Measurements from ENCODE around the gene TANC1.

TANC1 gene

DNA sequence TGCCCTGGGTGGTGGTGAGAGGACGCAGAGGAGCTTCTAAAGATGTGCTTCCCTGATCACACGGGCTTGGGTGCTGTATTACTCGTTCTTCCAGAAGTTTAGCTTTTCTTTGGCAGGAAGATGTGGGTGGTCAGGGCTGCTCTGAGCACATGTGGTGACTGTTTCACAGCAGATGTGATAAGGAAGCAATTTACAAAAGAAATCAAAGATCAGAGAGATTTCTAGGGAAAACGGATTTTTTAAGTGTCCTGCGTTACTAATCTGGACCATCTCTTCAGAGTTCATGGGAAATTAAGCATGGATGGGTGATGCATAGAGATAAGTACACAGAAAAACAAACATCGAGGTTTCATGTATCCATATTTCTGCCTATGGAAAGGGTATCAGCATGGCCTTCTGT is 218.7 kb downstream of the TANC1 start:
- no peak for DNase-seq (ENCODE audit: low read depth)
- no peak overlapping the region for H3K4me3 ChIP-seq (replicated peaks; ENCODE audit: low read depth, low read length)
- TF ChIP-seq, protein P1, sequence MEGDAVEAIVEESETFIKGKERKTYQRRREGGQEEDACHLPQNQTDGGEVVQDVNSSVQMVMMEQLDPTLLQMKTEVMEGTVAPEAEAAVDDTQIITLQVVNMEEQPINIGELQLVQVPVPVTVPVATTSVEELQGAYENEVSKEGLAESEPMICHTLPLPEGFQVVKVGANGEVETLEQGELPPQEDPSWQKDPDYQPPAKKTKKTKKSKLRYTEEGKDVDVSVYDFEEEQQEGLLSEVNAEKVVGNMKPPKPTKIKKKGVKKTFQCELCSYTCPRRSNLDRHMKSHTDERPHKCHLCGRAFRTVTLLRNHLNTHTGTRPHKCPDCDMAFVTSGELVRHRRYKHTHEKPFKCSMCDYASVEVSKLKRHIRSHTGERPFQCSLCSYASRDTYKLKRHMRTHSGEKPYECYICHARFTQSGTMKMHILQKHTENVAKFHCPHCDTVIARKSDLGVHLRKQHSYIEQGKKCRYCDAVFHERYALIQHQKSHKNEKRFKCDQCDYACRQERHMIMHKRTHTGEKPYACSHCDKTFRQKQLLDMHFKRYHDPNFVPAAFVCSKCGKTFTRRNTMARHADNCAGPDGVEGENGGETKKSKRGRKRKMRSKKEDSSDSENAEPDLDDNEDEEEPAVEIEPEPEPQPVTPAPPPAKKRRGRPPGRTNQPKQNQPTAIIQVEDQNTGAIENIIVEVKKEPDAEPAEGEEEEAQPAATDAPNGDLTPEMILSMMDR (IDR thresholded peaks at IDR 0.05; ENCODE audit: low read length, missing control alignments): no peak

GRCh38 chr2:159188449-159188848 is 220.0 kb downstream of the TANC1 start:
- no peak overlapping the region for H3K4me3 ChIP-seq (replicated peaks; ENCODE audit: low read depth, low read length)
- TF ChIP-seq, protein P1 (IDR thresholded peaks at IDR 0.05; ENCODE audit: low read length, missing control alignments): no peak
- no peak for DNase-seq (ENCODE audit: low read depth)

- TF ChIP-seq, protein P1 (IDR thresholded peaks at IDR 0.05; ENCODE audit: low read length, missing control alignments): no peak
- H3K4me3 ChIP-seq (replicated peaks; ENCODE audit: low read depth, low read length): no peak overlapping the region
- no peak for DNase-seq (ENCODE audit: low read depth)
Measured at GRCh38 chr2:159192371-159192918, 224.0 kb downstream of the TANC1 start.

GRCh38 chr2:159193791-159194190 is 225.4 kb downstream of the TANC1 start:
- TF ChIP-seq, protein P1 (IDR thresholded peaks at IDR 0.05; ENCODE audit: low read length, missing control alignments): no peak
- H3K4me3 ChIP-seq (replicated peaks; ENCODE audit: low read depth, low read length): no peak overlapping the region
- no peak for DNase-seq (ENCODE audit: low read depth)

GRCh38 chr2:159194241-159194640 is 225.8 kb downstream of the TANC1 start:
- DNase-seq (ENCODE audit: low read depth): no peak
- no peak overlapping the region for H3K4me3 ChIP-seq (replicated peaks; ENCODE audit: low read depth, low read length)
- TF ChIP-seq, protein P1 (IDR thresholded peaks at IDR 0.05; ENCODE audit: low read length, missing control alignments): no peak

DNA sequence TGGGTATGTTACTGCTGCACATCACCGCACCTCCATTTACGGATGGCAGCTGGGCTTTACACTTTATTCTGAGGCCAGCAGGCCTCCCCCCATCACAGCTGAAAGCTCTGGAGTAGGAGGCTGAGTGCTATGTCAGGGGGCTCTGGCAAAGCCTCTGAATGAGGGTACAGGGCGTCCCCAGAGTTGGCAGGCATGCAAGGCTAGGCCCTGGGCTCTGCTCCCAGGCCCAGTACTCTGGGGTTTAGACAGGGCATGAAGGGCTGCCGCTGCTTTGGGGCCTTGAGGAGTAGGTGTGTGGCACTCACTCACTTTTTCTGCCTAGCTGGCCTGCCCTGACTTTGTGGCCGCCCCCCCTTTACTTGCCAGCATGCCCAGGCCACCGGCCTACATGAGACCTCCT is 227.3 kb downstream of the TANC1 start:
- no peak overlapping the region for H3K4me3 ChIP-seq (replicated peaks; ENCODE audit: low read depth, low read length)
- TF ChIP-seq, protein P1 (IDR thresholded peaks at IDR 0.05; ENCODE audit: low read length, missing control alignments): no peak
- no peak for DNase-seq (ENCODE audit: low read depth)

- H3K4me3 ChIP-seq (replicated peaks; ENCODE audit: low read depth, low read length): no peak overlapping the region
- TF ChIP-seq, protein P1 (IDR thresholded peaks at IDR 0.05; ENCODE audit: low read length, missing control alignments): no peak
- no peak for DNase-seq (ENCODE audit: low read depth)
Measured at GRCh38 chr2:159196393-159196925, 228.0 kb downstream of the TANC1 start.
